GM21367 (cell line): Measurements from ENCODE around the gene FKTN.
A peak's percentile ranks its signal among the peaks of the same experiment; 100 is the strongest.
"Not testable (repeated sequence)": the region's sequence is repeated elsewhere in the genome, so short reads cannot be mapped to it uniquely, and the experiment has no call there.

Experiments
- ATAC-seq: cut with Tn5 transposase; IDR thresholded peaks from one replicate; pipeline ENCODE4 v1.9.1; 2021; ENCODE audit not compliant: unreplicated experiment

Gene FKTN

GRCh38 chr9:105557804-105558610 lies at the start of gene FKTN:
Gene FKTN (plus strand): TSS chr9:105558131. CDS start chr9:105575033, 16,902 bp downstream.
- peak; percentile 96 for ATAC-seq

DNA sequence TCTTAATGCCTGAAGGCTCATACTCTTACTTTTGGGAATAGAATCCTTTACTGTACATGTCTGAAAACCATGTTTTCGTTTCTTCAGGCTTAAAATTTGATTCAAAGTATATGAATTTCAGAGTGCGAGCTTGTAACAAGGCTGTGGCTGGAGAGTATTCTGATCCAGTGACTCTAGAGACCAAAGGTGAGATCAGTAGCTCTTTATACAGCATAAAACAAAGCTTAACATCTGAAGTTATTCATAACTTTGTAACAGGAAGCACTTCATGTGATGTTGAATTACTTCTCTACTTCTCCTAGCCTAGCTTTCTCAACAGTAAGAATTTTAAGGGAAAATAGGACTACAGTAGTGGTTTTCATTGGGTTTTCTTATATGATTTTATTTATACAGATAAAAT lies 49.4 kb upstream of the FKTN start:
- ATAC-seq: no peak

GRCh38 chr9:105510024-105510423 lies 47.9 kb upstream of the FKTN start:
- peak; percentile 68 for ATAC-seq

- no peak for ATAC-seq
These were observed 46.5 kb upstream of the FKTN start for GRCh38 chr9:105511446-105511845.

DNA sequence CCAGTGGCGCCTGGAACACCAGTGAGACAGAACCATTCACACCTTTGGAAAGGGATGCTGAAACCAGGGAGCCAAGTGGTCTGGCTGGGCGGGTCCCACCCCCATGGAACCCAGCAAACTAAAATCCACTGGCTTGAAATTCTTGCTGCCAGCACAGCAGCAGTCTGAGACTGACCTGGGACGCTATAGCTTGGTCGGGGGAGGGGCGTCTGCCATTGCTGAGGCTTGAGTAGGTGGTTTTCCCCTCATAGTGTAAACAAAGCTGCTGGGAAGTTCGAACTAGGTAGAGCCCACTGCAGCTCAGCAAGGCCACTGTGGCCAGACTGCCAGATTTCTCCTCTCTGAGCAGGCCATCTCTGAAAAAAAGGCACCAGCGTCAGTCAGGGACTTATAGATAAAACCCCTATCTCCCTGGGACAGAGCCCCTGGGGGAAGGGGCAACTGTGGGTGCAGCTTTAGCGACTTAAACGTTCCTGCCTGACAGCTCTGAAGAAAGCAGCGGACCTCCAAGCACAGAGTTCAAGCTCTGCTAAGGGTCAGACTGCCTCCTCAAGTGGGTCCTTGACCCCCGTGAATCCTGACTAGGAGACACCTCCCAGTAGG lies 42.0 kb upstream of the FKTN start:
- ATAC-seq: no peak

- peak; percentile 66 for ATAC-seq
These were observed 38.1 kb upstream of the FKTN start for GRCh38 chr9:105519710-105520369.

- ATAC-seq: not testable (repeated sequence)
These were observed 36.9 kb upstream of the FKTN start for GRCh38 chr9:105520992-105521391.

GRCh38 chr9:105522618-105523385 lies 35.1 kb upstream of the FKTN start:
- ATAC-seq: peak; percentile 79

- ATAC-seq: no peak
These were observed 26.4 kb upstream of the FKTN start for GRCh38 chr9:105531530-105531929.

GRCh38 chr9:105535920-105536668 lies 21.8 kb upstream of the FKTN start:
- no peak for ATAC-seq

DNA sequence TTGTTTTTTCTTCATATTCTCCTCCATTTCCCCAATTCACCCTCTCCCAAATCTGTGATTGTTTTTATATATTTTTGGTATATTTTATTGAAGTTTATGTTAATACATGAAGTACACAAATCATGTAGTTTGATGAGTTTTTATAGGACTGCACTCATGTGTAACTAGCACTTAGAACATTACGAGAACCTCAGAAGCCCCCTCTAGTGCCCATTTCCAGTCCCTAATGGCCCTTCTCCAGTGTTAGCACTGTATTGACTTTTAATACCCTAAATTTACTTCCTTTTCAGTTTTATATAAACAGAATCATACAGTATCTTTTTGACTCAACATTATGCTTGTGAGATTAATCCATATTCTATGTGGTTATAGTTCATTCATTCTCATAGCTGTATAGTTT lies 18.5 kb upstream of the FKTN start:
- no peak for ATAC-seq

DNA sequence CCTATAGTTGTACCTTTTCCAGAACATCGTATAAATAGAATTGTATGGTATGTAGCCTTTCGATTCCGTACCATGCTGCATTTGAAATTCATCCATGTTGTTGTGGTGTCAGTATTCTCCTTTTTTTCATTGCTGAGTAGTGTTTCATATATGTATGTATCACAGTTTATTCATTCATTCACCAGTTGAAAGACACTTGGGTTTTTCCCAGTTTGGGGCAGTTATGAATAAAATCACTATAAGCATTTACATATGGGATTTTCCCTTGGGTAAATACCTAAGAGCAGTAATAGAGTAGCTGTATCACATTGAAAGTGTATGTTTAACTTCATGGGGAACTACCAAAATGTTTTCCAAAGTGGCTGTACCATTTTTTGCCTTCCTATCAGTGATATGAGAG lies 16.1 kb upstream of the FKTN start:
- peak; percentile 85 for ATAC-seq

DNA sequence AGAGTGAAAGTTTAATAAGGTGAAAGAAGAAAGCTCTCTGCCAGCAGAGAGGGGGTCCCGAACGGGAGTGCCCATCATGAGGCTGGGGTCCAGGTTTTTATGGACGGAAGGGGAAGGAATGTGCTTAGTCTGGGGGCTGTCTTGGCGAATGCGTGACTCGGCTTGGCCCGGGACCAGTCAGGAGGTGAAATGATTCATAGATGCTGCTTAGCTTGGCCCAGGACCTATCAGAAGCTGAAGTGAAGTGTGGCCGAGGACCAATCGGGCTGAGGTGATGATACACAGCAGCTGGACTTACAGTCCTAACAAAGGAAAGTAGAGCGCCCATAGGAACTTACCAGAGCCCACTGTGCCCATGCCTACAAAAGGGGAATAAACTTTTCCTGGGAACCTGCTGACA lies 3.9 kb upstream of the FKTN start:
- no peak for ATAC-seq

DNA sequence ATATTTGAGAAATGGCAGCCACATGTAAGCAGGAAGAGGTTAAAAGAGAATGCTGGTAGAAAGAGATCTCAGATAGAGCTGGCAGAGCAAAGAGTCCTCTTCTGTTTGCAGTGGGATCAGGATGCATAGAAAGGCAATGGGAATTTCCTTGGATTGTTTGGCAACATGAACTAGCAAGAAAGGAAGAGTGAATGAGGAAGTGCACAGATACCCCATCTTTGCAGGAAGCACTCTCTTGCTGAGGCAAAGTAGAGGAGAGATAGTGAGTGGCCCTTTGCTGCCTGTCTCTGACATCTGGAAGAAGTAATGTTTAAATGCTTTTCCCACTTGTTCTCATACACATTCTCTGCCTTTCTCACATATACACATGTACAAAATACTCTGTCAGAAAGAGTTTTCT lies 14.5 kb downstream of the FKTN start:
- ATAC-seq: no peak

- not testable (repeated sequence) for ATAC-seq
These were observed 22.0 kb downstream of the FKTN start for GRCh38 chr9:105579952-105580351.

- ATAC-seq: not testable (repeated sequence)
These were observed 23.6 kb downstream of the FKTN start for GRCh38 chr9:105581550-105581949.

GRCh38 chr9:105593145-105593544 lies 35.2 kb downstream of the FKTN start:
- ATAC-seq: no peak

GRCh38 chr9:105608721-105609598 lies 51.0 kb downstream of the FKTN start:
- peak; percentile 83 for ATAC-seq

DNA sequence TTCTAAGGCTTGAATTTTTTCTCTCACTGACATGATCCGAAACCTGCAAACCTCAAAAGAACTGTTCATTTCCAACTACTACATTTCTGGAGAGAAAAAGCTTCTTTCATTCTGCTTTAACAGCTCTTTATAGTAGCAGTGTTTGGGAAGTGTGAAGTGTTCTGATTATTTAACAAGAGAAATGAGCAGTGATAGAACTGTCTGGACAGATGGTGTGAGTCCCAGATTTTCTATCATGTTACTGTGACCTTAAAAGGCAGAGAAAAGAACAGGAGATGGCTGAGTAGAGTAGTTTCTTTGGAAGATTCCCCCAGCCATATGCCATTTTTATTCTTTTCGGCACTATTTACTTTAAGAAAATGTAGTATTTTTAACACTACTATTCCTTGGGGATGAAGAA lies 63.1 kb downstream of the FKTN start:
- no peak for ATAC-seq

DNA sequence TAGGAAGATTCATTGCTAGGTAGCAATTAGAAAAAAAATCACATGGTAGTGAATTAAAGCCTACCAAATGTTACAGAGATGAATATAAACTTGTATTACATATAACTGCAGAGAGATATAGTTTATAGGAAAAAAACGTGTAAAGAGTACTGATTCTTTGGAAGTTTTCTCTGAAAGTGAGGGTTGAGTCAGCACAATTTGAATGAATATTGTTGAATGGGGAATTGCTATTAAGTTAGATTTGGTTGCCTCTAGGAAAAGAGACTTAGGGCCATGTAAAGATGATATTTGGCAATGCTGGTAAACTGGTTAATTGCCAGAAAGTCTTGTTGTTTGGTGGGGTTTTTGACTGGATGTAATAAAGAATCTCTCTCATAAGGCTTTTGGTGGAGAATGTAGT lies 67.2 kb downstream of the FKTN start:
- no peak for ATAC-seq
